M059J (cell line): ENCODE measurements around the gene TSEN2. TPM values are rescaled to one million over a fixed set of nuclear protein-coding genes. Genes with fewer than 3 reads are reported as not detected.

Source experiments
- DNase-seq: peaks from one replicate; pipeline ENCODE4 v3.0.0-alpha.2; 2012; ENCODE audit warnings: low read depth
- total RNA-seq: library from RNA; depleted of rRNA; stranded (reverse); fragments of >200 nt; shearing (Covaris generic); gene quantifications from 2 replicates; pipeline ENCODE4 v1.2.3, GENCODE V29; 2014

Gene TSEN2
- total RNA-seq, 1 experiment from 2014 or later: 9.0 TPM

DNA sequence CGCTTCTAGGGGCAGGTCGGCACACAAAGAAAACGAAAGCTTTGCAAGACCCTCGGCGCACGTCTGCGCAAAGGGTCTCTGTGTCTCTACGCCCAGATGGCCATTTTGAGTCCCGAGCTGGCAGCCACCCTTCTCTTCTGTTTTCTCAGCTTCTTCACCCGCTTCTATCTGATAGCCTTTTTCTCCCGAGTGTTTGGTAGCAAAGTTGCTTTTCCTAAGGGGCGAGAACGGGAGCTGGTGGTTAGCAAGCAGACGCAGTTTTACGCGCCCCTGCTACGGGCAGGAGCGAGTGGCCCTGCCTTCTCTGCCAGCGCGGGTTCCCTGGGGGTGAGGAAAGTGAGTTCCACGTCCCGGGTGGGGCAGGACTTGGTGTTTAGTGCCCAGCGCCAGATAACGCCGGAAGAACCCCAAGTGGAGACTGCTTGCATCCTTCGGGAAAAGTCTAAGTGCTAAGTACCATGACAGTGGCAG is 69.7 kb downstream of the TSEN2 start:
- peak; percentile 46 for DNase-seq

DNA sequence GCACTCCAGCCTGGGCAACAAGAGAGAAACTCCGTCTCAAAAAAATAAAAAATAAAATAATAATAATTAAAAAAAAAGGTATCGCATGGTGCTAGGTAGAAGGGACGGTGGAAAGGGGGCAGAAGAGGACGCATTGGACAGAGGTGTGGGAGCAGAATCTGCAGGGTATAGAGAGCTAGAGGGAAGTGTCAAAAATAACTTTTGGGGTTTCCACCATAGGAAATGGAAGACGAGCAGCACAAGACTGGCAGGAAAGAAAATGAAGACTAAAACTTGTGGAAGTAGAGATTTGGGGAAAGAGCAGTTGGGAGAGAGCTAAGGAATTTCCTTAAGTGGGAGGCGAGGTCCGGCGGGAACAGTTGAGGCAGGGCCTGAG is 72.0 kb downstream of the TSEN2 start:
- DNase-seq: no peak

GRCh38 chr3:12556690-12557472 is 72.6 kb downstream of the TSEN2 start, which contains the start of gene MKRN2:
Gene MKRN2 (plus strand): TSS chr3:12557087. CDS start chr3:12557151, 64 bp downstream.
- DNase-seq: peak; percentile 81

GRCh38 chr3:12557473-12558100 is 73.3 kb downstream of the TSEN2 start:
- peak; percentile 14 for DNase-seq

- no peak for DNase-seq
Measured at GRCh38 chr3:12558706-12559105, 74.4 kb downstream of the TSEN2 start.

GRCh38 chr3:12559520-12559919 is 75.2 kb downstream of the TSEN2 start:
- no peak for DNase-seq

- DNase-seq: no peak
Measured at GRCh38 chr3:12560505-12561190, 76.4 kb downstream of the TSEN2 start.

- DNase-seq: no peak
Measured at GRCh38 chr3:12561397-12561796, 77.1 kb downstream of the TSEN2 start.

DNA sequence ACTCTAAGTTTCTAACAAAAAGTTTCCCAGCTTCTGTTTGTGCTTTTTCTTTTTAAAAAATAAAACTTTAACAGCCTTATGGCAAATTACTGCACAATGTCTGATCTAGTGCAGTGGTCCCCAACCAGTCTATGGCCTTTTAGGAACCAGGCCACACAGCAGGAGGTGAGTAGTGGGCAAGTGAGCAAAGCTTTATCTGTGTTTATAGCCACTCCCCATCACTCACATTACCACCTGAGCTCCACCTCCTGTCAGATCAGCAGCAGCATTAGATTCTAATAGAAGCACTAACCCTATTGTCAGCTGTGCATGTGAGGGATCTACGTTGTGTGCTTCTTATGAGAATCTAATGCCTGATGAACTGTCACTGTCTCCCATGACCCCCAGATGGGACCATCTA is 78.2 kb downstream of the TSEN2 start:
- no peak for DNase-seq

GRCh38 chr3:12566976-12567375 is 82.7 kb downstream of the TSEN2 start:
- DNase-seq: no peak

DNA sequence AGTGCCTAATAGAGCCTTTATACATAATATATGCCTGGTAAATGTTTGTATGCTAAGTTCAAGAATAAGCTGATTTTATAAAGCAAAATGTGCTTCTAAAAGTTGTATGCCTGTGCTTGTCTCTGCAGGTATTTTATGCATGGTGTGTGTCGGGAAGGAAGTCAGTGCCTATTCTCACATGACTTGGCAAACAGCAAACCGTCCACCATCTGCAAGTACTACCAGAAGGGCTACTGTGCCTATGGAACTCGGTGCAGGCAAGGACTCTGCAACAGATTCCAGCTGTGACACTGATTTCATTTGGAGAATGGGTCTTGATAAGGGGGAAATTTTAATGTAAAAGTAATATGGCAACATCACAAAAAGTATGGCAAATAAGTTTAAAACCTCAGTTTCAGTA is 84.5 kb downstream of the TSEN2 start:
- no peak for DNase-seq

- no peak for DNase-seq
Measured at GRCh38 chr3:12569836-12570235, 85.6 kb downstream of the TSEN2 start.

DNA sequence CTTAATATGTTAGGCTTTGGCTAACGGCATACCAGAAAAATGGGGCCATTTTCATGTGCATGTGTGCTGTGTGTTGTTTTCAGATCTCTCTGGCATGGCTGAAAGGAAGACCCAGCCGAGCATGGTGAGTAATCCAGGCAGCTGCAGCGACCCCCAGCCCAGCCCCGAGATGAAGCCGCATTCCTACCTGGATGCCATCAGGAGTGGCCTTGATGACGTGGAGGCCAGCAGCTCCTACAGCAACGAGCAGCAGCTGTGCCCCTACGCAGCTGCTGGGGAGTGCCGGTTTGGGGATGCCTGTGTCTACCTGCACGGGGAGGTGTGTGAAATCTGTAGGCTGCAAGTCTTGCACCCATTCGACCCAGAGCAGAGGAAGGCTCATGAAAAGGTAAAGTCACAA is 87.7 kb downstream of the TSEN2 start:
- no peak for DNase-seq

- DNase-seq: no peak
Measured at GRCh38 chr3:12574131-12574530, 89.9 kb downstream of the TSEN2 start.

DNA sequence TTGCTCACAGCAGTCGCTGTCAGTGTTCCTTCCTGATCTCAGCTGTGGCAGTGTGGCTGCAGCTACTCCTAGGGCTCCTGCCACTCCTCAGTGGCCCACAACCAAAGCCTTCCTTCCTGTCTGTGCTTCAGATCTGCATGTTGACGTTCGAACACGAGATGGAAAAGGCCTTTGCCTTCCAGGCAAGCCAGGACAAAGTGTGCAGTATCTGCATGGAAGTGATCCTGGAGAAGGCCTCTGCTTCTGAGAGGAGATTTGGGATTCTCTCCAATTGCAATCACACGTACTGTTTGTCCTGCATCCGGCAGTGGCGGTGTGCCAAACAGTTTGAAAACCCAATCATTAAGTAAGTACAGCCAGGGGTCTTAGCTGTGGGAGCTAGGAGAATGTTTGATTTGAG is 90.4 kb downstream of the TSEN2 start:
- no peak for DNase-seq

DNA sequence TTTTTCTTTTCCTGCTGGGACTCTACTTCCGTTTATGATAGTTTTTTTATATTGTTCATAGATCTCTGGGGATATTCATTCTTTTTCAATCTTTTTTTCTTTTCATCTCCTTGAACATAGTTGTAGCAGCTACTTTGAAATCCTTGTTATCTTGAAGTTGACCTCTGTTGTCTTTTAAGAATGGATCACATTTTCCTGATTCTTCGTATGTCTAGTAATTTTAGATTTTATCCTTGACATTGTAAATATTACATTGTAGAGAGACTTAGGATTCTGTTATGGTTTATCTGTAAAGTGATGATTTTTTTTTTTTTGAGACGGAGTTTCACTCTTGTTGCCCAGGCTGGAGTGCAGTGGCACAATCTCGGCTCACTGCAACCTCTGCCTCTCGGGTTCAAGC is 93.1 kb downstream of the TSEN2 start:
- no peak for DNase-seq

- DNase-seq: no peak
Measured at GRCh38 chr3:12578742-12579141, 94.5 kb downstream of the TSEN2 start.

GRCh38 chr3:12579456-12579855 is 95.2 kb downstream of the TSEN2 start:
- no peak for DNase-seq

DNA sequence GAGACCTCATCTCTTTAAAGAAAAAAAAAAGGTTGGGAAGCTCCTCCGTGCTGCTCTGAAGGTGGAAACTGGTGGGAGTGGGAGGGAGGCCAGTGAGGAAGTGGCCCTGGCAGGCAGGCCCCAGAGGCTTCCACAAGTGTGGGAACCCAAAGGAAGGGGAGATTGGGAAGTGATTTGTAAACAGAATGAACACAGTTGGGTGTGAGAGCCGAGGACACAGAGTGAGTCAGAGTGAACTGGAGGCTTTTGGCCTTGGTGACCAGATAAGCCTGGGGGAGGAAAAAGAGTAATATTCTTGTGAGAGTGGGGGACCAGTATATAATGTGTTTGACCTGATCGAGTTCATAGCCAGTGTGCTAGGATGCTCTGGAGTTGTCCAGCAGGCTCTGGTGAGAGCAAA is 95.6 kb downstream of the TSEN2 start:
- DNase-seq: peak; percentile 63

- no peak for DNase-seq
Measured at GRCh38 chr3:12582730-12583129, 98.5 kb downstream of the TSEN2 start.
